ENCODE data around the gene PI4KA.

PI4KA gene

DNA sequence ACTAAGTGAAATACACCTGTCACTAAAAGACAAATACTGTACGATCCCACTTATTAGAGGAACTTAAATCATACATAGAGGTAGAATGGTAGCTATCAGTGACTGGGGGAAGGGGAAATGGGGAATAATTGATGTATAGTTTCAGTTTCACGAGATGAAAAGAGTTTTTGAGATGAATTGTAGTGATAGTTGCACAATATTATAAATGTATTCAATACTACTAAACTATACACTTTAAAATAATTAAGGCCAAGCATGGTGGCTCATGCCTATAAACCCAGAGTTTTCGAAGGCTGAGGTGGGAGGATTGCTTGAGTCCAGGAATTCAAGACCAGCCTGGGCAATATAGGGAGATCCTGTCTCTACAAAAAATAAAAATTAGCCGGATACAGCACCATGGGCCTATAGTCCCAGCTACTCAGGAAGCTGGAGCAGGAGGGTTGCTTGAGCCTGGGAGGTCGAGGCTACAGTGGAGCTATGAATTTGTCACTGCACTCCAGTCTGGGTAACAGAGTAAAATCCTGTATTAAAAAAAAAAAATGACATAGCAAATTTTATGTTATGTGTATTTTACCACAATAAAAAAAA is 44.3 kb downstream of the PI4KA start:
- FAIRE-seq: no peak

DNA sequence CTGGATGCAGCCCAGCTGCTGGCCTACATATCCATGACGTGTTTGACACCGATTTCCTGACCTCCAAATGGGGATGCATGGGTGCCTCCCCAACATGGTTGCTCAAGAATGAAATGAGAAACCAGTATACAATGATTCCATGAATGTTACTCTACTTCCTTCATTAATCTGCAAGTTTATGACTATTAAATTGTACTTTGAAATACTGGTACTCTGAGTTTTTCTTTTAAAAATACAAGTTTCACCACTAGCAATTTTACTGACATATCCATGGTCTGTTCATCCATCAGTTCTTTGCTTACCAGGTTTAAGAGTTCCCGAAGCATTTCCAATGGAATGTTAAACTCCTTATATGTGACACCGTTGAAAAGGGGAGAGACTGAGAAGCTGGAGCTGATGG is 45.6 kb downstream of the PI4KA start:
- no peak for FAIRE-seq

DNA sequence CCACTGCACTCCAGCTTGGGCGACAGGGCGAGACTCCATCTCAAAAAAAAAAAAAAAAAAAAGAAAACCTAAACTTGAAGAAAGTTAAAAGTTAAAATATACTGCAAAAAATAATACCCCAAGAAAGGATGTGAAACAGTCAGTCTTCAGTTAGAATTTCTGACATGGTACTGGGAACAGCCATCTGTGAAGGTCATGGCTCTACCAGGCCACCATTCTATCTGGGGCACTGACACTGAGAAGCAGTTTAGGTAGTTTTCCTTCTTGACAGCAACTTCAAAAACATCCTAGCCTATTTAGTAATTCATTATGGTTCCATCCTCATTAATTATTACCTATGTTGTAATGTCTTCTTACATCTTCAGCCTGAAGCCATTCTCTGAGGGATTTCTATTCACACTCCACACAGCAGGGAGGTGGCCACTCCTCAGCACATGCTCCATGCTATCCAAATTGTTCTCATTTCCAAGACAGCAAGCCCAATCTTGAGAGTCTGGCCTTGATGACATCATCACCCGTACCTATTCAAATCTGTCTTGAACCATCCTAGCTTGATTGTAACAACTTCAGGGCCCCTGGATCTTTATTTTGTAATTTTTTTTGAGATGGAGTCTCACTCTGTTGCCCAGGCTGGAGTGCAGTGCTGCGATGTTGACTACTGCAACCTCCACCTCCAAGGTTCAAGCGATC is 46.5 kb downstream of the PI4KA start:
- no peak for FAIRE-seq

GRCh38 chr22:20811171-20811570 is 47.4 kb downstream of the PI4KA start:
- FAIRE-seq: no peak

GRCh38 chr22:20810645-20811044 is 48.0 kb downstream of the PI4KA start:
- no peak for FAIRE-seq

GRCh38 chr22:20809538-20810185 is 48.9 kb downstream of the PI4KA start:
- no peak for FAIRE-seq

GRCh38 chr22:20808844-20809243 is 49.8 kb downstream of the PI4KA start:
- FAIRE-seq: no peak

- no peak for FAIRE-seq
Observed at GRCh38 chr22:20807315-20807752, 51.3 kb downstream of the PI4KA start.

DNA sequence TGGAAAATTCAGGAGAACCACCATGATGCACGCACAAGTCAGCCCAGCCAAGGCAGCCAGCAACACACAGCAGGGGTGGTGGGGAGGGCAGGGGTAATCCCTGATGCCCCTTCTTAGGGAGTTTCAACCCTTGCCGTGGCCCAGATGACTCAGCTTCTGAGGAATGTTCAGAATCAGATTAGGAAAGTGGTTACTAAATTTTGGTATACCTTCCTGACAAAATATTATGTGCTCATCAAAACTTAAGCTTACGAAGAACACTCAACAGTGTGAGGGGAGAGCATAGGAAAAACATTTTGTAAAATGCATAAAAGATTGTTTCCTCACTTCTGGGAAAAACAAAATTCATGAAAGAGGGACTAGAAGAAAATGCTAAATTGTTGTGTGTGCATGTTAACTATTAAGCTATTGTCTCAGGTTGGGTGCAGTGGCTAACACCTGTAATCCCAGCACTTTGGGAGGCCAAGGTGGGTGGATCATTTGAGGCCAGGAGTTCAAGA is 52.6 kb downstream of the PI4KA start:
- FAIRE-seq: no peak

GRCh38 chr22:20804650-20805049 is 54.0 kb downstream of the PI4KA start:
- no peak for FAIRE-seq

- no peak for FAIRE-seq
Observed at GRCh38 chr22:20803696-20804324, 54.8 kb downstream of the PI4KA start.

DNA sequence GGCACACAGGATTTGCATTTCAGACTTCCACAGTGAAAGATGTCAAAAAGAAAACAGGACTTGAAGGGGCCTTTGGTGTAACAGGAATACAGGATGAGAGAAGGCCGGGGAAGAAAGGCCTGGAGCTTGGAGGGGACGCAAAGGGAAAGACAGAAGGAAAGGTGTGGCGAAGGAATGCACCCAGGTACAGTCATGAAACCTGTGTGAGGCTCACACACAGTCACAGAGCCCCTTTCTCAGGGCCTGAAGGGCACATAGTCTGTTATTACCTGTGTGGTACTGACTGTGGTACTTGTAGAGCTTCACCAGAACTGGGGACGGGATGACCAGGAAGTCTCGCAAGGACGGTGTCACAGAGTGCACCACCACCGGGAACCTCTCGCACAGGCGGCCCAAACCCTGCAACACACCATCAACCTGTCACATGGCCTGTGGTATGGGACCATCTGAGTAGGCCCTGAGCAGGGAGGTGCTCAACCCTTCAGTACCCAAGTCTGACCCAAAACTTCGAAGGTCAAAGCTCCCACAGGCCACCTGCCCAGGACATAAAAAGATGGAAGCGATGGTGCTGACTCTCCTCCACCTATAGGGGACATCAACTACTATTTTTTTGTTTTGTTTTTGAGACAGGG is 55.6 kb downstream of the PI4KA start:
- FAIRE-seq: no peak

DNA sequence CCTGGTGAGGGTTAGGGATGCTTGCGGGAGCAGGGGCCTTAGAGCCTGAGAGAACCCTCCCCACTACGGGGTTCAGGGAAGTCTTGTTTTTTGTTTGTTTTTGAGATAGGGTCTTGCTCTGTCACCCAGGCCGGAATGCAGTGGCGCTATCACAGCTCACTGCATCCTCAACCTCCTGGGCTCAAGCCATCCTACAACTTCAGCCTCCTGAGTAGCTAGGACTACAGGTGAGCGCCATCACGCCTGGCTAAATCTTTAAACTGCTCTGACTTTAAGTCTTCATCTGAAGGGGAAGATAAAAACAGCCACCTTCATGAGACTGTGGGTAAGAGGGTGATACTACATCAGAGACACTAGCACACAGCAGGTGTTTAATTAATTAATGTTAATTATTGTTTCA is 56.2 kb downstream of the PI4KA start:
- FAIRE-seq: no peak

DNA sequence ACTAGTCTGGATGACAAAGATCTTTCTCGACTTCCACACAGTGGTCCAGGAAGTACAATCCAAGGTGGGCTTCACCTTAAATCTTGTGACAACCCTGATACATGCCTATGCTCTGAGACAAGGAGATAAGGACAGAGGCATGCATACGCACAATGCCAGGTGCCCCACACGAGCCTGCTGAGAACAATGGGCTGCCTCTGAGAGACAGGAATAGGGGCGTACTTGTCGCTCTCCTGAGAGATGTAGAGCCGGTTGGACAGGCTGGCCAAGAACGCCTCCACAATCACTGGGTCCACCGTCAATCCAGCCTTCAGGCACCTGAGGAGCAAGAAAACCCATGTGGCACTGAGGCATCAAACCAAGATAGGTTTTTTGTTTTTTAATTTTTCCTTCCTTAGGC is 59.2 kb downstream of the PI4KA start:
- no peak for FAIRE-seq

- no peak for FAIRE-seq
Observed at GRCh38 chr22:20798974-20799373, 59.6 kb downstream of the PI4KA start.

GRCh38 chr22:20798218-20798617 is 60.4 kb downstream of the PI4KA start:
- FAIRE-seq: no peak

DNA sequence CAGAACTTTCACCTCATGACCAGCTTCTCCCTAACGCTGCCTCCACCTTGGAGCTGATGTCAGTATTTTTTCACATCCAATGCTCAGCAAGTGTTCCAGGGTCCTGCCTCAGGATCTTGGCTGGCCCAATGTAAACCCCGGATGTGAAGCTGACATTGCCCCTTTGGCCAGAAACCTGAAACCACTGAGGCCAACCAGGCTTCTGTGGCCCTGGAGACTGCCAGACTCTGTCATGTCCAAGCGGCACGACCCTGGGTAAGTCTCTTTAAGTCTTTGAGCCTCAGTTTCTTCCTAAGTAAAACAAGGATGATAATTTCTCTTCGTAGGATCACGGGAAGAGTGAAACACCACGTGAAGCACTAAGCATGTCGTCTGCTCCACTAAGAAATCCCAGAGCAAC is 61.9 kb downstream of the PI4KA start:
- no peak for FAIRE-seq

DNA sequence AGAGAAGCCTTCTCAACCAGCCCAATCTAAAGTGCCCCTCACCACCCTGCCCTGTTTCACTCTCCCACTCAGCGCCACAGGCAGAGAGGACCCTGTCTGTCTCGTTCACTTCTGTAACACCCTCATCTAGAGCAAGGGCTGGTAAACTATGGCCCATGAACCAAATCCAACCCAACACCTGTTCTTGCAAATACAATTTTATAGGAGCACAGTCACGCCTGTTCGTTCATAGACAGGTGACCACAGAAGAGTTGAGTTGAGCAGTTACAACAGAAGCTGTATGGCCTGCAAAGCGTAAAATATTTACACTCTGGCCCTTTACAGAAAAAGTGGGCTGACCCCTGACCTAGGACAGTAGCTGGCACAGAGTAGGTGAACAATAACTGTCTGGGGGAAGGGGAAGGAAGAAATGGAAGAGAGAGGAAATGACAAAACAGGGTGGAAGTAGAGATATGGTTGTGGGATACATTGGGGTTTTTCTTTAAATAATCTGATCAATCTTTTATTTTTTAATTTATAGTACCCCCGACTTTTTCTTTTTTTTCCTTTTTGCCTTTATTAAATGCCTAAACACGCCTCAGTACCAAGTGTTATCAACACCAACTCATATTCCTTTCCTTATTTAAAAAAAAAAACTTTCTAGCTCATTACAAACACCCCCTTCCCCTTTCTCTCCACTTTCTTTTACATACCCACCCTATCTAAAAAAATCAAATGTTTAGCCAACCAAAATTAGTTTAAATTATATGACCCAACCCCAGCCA is 63.8 kb downstream of the PI4KA start:
- FAIRE-seq: no peak

DNA sequence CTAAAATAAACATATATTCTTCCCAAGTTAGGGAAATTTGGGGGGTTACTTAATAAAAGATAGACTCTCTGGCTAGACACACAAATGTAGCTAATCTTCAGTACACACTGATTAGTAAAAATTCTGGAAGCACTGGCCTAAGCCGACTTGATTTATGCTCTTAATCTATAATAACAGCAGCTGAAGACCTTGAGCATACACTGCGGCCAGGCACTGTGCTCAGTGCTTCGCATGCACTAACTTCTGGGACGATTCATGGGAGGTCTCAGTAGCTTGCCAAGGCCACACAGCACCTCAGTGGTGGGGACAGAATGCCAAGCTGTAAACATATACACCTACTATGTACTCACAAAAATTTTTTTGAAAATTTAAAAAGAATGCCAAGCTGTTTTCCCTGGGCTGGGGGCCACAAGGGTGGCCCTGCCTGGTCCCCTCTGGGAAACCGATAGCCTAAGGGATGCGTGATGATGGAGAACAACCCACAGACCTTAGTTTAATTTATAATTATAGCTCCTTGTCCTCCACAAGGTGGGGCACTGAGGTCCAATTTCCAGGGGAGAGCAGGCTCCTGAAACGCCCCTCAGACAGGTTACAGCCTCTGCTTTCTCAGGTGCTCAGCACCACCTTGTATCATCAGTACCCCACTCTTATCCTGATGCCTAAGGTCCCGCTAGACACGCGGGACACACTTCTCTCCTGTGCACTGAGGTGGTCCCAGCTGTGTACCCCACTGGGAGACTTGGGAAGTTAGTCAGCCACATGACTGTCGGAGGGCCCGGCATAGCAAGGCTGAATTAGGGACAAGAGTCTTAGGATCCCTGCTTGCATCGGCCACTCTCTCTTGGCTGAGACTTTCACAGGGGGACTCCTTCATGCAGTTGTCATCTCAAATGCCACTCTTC is 64.6 kb downstream of the PI4KA start:
- FAIRE-seq: no peak

- peak; percentile 17 for FAIRE-seq
Observed at GRCh38 chr22:20792966-20793728, 65.5 kb downstream of the PI4KA start.
